ENCODE data around the gene SLC23A2.
"Not testable (repeated sequence)": the region's sequence is repeated elsewhere in the genome, so short reads cannot be mapped to it uniquely, and the experiment has no call there.

- not testable (repeated sequence) for TF ChIP-seq CTCF (IDR thresholded peaks at IDR 0.05; ENCODE audit: poor library complexity, severe bottlenecking); RAD21 (conservative IDR thresholded peaks at IDR 0.05); EZH2 (IDR thresholded peaks at IDR 0.05; ENCODE audit: borderline replicate concordance, insufficient read depth, low read length, poor library complexity, severe bottlenecking)
Measured at GRCh38 chr20:5035518-5035917, 34.2 kb upstream of the SLC23A2 start.

Measured in neural cell (in vitro differentiated cells).